CD4-positive, alpha-beta T cell treated with Interleukin-1 beta for 1 hour (primary cell): ENCODE results near the gene MRPL19.

Source experiments
- DNase-seq, 2 donors: peaks; one replicate each; pipeline ENCODE4 v3.0.0-alpha.2; 2020 to 2022

MRPL19 gene

GRCh38 chr2:75646583-75647425 lies at the start of gene MRPL19:
TSS of gene MRPL19 (plus strand) at chr2:75646783. CDS start at chr2:75646808, 25 bp downstream.
- peak; percentile 83 for DNase-seq

DNA sequence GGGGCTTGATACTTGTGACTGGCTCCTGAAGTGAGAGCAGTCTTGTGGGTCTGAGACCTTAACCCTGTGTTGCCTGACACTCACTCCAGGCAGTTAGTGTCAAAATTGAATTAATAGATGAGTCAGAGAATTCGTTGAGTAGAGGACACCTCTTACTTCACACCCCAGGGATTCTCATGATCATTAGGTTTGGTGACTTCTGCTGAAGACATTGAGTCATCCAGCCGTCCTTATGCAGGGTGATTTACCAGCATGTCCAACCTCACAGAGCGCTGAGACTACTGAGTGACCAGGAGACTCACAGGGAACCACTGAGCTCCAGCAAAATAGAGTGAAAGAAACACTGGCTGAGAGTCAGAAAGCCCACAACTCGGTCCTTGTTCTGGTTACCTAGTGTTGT lies 49.8 kb upstream of the MRPL19 start:
- no peak for DNase-seq

- DNase-seq = no peak
These were observed 48.6 kb upstream of the MRPL19 start for GRCh38 chr2:75597949-75598348.

- no peak for DNase-seq
These were observed 47.9 kb upstream of the MRPL19 start for GRCh38 chr2:75598589-75599155.

DNA sequence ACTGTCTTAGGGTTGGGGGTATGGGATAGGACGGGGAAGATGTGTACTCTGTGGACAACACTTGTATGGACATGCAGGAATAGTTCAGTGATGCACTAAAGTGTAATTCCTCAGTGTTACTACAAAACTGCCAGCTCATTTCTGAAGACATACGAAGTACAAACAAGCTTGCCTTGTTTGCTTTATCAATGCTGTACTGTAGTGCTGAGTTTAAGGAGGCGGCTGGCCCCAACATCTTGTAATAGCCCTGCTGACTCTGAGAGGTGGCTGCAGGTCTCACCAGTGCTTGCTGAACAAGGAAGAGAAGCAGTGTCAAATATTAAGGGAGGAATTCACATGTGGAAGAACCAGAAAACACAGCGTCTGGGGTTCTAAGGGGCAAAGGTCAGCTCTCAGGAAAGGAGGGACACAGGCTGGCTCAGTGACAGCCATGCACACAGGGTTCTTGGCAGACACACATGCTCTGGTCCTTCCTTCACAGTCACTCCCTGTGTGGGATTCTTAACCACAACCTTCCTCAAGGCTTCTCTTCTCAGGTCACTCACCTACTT lies 46.0 kb upstream of the MRPL19 start:
- DNase-seq = no peak

GRCh38 chr2:75602724-75603342 lies 43.8 kb upstream of the MRPL19 start:
- DNase-seq = no peak

DNA sequence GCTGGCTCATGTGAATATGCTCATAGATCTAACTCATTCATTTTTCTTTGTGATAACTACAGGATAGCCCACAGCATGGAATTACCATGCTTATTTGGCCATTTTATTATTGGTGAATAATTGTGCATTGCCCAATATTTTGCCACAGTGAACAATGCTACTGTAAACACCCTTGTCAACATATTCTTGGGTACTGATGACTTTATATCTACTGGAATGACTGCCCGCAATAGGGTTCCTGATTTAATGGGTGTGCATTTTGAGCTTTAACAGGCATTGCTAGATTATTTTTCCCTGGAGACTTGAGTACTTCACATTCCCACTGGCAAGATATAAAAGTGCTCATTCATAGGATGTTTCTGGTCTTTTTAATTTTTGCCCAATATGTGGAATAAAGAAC lies 43.1 kb upstream of the MRPL19 start:
- DNase-seq = no peak

GRCh38 chr2:75604484-75604883 lies 42.1 kb upstream of the MRPL19 start:
- DNase-seq = no peak

DNA sequence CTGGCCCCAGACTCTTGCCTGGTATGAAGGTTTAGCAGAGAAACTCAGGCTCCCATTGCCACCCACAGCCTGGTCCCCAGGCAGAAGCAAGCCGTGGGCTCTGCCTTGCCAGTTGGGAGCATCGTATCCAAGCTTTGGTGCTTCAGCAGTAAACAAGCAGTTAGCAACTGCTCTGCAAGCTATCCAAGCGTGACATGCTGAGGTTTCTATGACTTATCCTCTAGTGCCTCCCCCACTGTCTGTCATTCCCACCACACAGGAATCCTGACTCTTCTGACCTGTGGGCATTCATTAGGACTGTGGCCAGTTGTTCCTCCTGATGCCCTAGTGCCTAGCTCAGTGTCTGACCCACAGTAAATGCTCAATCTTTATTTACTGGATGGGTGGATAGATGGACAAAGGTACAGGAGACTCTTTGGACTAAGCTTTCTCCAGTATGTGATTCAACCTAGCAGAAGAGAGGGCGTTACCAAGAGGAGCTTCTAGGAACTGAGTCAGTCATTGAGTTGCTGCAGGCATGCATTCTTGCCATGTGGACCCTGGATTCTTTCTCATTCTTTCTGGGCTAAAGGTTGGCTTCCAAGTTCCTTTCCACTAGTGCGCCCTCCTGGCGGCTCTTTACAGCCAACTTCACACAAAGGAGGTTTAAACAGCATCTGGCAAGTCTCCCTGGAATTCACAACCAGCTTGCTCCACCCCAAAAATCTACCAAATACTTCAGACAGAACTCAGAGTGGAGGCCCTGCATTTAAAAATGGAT lies 40.6 kb upstream of the MRPL19 start:
- no peak for DNase-seq

DNA sequence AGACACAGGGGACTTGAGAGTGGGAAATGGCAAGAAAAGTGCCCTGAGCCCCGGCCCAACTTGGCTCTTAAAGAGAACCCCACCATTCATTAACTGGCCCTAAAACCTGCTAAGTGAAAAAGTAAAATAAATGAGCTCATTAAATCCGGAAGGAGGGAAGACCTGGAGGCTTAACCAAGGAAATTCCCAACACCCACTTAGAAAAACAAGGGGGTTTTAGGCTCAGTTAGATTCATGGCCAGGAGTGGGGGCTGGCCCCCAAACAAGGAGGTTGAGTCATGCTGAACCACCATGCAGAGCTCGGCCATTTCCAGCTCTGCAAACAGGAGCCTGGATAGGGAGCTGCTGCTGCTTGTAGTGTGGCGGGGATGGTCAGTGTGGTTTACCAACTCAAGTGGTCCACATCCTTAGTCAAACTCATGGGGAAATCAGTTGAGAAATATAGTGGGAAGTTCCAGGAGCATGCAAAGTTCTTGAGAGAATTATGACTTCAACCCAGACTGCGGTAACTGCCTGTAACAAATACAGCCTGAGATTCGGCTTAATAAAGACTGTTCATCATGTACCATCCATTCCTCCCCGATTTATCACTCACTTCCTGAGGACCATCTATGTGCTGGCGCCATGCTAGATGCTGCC lies 39.7 kb upstream of the MRPL19 start:
- DNase-seq = no peak

DNA sequence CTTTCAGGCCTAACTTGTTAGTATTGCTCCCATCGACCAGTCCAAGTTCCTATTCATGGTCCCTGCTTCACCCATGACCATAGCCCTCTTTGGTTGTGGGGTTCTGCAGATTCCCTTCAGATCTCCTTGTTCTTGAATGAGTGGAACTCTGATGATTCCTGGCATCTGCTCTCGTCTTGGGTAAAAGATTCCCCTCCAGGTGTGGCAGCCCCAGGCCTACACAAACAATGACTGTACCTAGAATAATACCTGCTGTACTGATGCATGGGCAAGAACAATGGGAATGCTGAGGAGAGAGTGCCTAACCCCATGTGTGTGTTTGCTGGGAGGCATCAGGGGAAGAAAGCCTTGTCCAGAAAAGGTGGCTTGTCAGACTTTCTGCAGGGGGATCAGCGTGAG lies 39.2 kb upstream of the MRPL19 start:
- no peak for DNase-seq

GRCh38 chr2:75607988-75608683 lies 38.4 kb upstream of the MRPL19 start:
- no peak for DNase-seq

DNA sequence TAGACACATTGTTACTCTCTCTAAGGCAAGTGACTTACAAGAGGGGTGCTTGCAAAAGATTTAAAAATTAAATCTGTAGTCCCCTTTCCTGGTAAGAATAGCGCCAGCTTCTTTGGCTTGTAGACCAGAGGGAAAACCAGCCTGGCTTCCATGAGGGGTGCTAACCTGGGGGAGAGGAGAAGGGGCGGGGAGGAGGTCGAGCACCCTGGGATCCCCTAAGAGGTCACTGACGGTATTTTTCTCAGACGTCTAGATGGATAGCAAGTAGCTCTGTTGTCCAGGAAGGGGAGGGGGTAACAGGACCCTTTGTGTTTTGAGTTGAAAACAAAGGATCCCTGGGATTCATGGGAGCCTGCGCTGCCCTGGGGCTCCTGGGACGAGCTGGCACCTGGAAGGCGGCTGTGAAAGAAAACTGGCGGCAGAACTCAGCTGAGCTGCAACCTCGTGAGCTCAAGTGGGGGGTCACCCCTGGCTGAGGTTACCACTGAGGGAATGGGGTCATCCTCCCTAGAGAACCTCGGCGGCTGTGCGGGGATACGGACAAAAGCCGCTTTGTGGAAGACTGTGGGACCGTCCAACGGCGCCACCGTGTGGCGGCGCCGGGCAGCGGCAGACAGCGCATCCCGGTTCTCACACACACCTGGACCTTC lies 37.8 kb upstream of the MRPL19 start:
- DNase-seq = peak; percentile 22 to 37

DNA sequence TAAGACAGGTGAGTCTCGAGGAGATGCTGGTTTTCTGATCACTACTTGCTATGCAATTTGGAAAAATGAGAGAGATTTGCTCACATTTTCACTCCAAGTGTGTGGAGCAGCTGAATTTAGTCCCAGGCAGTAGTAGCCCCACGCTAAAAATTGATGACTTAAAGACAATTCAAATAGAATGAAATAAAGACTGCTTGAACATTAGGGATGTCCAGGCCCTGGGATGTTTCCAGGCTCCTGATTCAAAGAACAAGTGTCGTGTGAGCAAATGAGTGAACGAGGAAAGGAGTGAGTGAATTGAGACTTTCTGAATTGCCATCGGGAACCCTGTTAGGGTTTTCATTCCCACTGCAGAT lies 37.3 kb upstream of the MRPL19 start:
- no peak for DNase-seq

DNA sequence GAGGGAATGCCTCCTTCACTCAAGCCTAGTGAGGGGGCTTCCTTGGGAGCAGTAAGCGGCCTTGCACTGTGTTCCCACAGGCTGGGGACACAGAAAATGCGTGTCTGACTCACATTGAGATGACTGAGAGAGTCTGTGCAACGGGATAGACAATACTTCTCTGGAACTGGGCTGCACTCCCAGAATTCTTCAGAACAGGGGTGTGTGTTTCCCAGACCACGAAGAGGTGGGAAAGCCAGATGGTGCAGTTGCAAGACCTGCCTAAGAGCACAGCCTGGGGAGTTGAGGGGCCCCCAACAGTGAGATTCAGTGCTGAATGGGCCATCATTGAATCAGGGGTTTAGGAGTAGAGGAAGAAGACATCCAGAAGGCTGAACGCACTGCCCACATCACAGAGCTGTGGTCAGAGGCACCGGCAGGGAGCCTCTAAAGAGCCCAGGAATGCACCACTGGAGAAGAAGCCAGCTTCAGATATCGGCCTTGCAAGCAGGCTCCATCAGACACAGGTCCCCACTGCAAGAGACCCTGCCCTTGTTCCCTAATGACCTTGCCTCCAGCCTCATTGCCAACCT lies 36.6 kb upstream of the MRPL19 start:
- DNase-seq = no peak

DNA sequence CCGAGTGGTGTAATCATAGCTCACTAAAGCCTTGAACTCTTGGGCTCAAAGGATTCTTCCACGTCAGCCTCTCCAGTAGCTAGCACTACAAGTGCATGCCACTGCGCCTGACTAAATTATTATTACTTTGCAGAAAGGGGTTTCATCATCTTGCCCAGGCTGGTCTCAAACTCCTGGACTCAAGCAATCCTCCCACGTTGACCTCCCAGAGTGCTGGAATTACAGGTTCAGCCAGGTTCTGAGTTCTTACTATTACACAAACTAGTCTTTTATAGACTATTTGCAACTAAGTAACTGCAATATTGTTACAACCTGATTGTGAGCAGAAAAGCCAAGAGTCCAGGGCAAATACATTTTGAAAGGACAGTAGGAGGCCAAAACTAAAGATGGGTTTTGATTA lies 35.9 kb upstream of the MRPL19 start:
- no peak for DNase-seq

DNA sequence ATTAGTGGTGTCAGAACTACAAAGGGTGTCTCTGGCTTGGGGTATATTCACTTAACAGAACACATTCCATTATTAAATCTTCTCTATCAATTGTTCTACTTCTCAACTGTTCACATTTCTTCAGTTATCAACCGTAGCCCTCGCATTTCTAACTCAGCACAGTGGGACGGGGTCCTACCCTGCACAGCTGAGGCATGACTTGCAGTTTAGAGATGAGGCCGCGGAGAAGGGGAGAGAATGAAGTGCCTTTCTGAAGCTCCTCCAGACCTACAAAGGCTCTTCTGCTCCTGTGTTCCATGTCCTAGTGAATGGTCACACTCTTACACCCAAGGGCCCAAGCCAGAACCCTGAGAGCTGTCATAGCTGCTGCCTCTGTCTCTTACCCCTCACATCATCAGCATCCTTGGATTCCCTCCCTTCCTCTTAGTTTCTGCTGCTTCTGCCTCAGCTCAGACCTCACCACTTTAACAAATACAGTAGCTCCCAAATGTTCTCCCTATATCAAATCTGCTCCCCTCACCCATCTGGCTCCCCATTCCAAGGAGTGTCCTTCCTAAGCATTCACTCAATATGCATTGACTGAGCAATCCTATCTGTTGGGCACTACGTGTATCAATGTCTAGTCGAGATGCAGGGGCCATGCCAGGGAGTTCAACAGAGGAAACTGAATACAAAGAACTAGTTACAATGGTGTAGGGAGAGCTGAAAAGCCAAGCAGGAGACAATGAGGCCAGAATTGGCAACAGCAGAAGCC lies 34.3 kb upstream of the MRPL19 start:
- DNase-seq = no peak

DNA sequence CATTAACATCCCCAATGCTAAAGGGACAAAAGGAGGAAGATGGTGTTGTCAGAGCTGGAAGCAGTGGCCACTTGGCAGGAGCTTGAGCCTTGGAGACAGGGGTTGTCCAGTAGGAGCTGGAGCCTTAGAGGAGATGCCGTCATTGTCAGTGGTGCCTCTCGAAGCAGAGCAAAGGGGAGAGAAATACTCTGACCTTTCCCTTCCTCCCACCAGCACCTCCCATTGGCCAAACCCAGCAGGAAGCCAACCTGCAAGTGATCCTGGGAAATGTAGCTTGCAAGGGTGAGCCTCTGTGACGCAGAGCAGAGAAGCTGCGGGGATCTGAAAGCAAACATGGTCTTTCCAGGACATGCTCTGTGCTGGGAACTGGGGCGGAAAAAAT lies 33.7 kb upstream of the MRPL19 start:
- DNase-seq = no peak

GRCh38 chr2:75614162-75614651 lies 32.4 kb upstream of the MRPL19 start:
- DNase-seq = no peak

DNA sequence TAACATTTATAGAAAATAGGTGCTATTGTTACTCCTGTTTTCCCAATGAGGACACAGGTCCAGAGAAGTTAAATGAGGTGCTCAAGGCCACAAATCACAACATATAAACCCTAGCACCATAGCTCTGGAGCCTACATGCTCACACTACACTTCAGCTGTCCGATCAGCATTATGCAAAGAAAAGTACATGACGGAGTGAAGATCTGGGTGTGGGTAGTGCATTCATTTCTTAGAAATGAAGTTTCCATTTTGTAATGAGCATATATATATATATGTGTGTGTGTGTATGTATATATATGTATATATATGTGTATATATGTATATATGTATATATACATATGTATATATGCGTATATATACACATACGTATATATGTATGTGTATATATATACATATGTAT lies 30.2 kb upstream of the MRPL19 start:
- DNase-seq = no peak
